ENCODE data around the gene TMEM222.

TMEM222 gene

DNA sequence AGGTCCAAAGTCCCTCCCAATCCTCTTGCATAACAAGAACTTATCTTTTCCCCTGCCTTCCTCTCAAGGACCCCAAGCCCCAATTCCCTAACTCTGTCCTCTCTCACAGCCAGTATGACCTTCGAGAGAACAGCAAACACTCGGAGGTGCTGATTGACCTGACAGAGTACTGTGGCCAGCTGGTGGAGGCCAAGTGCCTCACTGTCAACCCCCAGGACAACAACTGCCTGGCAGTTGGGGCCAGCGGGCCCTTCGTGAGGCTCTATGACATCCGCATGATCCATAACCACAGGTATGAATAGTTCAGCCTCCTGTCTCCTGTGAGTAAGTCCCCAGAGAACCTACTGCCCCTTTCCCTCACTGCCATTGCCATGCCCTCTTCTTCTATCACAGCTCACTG lies 29.9 kb upstream of the TMEM222 start:
- no peaks in the 10 kb centered on the region for H3K27me3 ChIP-seq (ENCODE audit: insufficient read depth, low read length)
- no peak overlapping the region for H2BK120ac ChIP-seq (ENCODE audit: insufficient read depth, low read length, poor library complexity)
- no peaks in the 10 kb centered on the region for H3K79me1 ChIP-seq (ENCODE audit: low read length)
- no peak overlapping the region for H3K4me2 ChIP-seq (ENCODE audit: low read length)
- H4K12ac ChIP-seq (ENCODE audit: low read depth, low read length): no peak overlapping the region
- H3K9me3 ChIP-seq (ENCODE audit: insufficient read depth, low read depth, low read length): no peaks in the 10 kb centered on the region
- H3K4me3 ChIP-seq (ENCODE audit: low read depth, low read length): no peak overlapping the region
- no peak overlapping the region for H3K4ac ChIP-seq (ENCODE audit: low read depth, low read length)
- no peak overlapping the region for H3K23ac ChIP-seq (ENCODE audit: low read length)
- H4K8ac ChIP-seq (ENCODE audit: low read depth, low read length): no peak overlapping the region
- peaks cover 10 to 18% of the 10 kb centered on the region in 2 experiments for H3K36me3 ChIP-seq (ENCODE audit: control insufficient read depth in 1 of 2, insufficient read depth in 2 of 2, low read length in 2 of 2)
- no peak overlapping the region for H3K14ac ChIP-seq (ENCODE audit: low read length)
- H2BK12ac ChIP-seq (ENCODE audit: low read length): no peak overlapping the region
- WGBS (ENCODE audit: extremely low coverage, insufficient coverage, insufficient read length): no CpG with 5 or more reads among the region's 5 CpGs
- no peak overlapping the region for H2BK5ac ChIP-seq (ENCODE audit: low read depth, low read length, poor library complexity)
- H4K91ac ChIP-seq (ENCODE audit: low read depth, low read length): no peak overlapping the region
- H3K9ac ChIP-seq (ENCODE audit: low read length): no peak overlapping the region
- H2AK5ac ChIP-seq (ENCODE audit: low read length): no peak overlapping the region
- H3K4me1 ChIP-seq (ENCODE audit: control insufficient read depth in 1 of 2, insufficient read depth in 2 of 2, low read length in 2 of 2): no peaks in the 10 kb centered on the region
- H3K18ac ChIP-seq (ENCODE audit: low read length): no peak overlapping the region
- no peaks in the 10 kb centered on the region for H3K79me2 ChIP-seq (ENCODE audit: control insufficient read depth, insufficient read depth, low read length, poor library complexity)
- no peak overlapping the region for H2AFZ ChIP-seq (ENCODE audit: insufficient read depth, low read length, poor library complexity)
- H3K27ac ChIP-seq (ENCODE audit: low read depth, low read length): no peak overlapping the region
- no peak for DNase-seq

DNA sequence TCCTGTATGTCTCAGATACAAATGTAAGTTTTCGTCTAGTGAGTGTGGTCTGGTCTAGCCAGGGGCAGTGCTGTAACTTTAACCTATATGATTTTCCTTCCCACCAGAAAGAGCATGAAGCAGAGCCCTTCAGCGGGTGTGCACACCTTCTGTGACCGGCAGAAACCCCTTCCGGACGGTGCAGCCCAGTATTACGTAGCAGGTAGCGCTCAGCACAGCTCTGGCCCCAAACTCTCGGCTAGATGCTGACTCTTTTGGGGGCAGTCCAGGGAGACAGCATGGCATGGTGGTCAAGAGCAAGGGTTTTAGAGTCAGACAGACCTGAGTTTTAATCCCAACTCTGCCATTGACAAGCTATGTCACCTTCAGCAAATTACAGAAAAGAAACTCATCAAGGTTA lies 28.0 kb upstream of the TMEM222 start:
- H2AFZ ChIP-seq (ENCODE audit: insufficient read depth, low read length, poor library complexity): no peak overlapping the region
- H4K8ac ChIP-seq (ENCODE audit: low read depth, low read length): no peak overlapping the region
- no peaks in the 10 kb centered on the region for H3K79me2 ChIP-seq (ENCODE audit: control insufficient read depth, insufficient read depth, low read length, poor library complexity)
- H4K12ac ChIP-seq (ENCODE audit: low read depth, low read length): no peak overlapping the region
- no peak overlapping the region for H3K9ac ChIP-seq (ENCODE audit: low read length)
- H3K27me3 ChIP-seq (ENCODE audit: insufficient read depth, low read length): no peaks in the 10 kb centered on the region
- no peak overlapping the region for H3K23ac ChIP-seq (ENCODE audit: low read length)
- no peak overlapping the region for H3K18ac ChIP-seq (ENCODE audit: low read length)
- WGBS (ENCODE audit: extremely low coverage, insufficient coverage, insufficient read length): no CpG with 5 or more reads among the region's 8 CpGs
- no peak overlapping the region for H2BK120ac ChIP-seq (ENCODE audit: insufficient read depth, low read length, poor library complexity)
- H3K9me3 ChIP-seq (ENCODE audit: insufficient read depth, low read depth, low read length): no peaks in the 10 kb centered on the region
- no peak overlapping the region for H2BK12ac ChIP-seq (ENCODE audit: low read length)
- no peak overlapping the region for H4K91ac ChIP-seq (ENCODE audit: low read depth, low read length)
- H3K27ac ChIP-seq (ENCODE audit: low read depth, low read length): no peak overlapping the region
- DNase-seq: no peak
- peaks cover 4 to 5% of the 10 kb centered on the region in 2 experiments for H3K4me1 ChIP-seq (ENCODE audit: control insufficient read depth in 1 of 2, insufficient read depth in 2 of 2, low read length in 2 of 2)
- peaks cover 10 to 20% of the 10 kb centered on the region in 2 experiments for H3K36me3 ChIP-seq (ENCODE audit: control insufficient read depth in 1 of 2, insufficient read depth in 2 of 2, low read length in 2 of 2)
- H2AK5ac ChIP-seq (ENCODE audit: low read length): no peak overlapping the region
- H3K14ac ChIP-seq (ENCODE audit: low read length): no peak overlapping the region
- H3K4me3 ChIP-seq (ENCODE audit: low read depth, low read length): no peak overlapping the region
- no peak overlapping the region for H3K4ac ChIP-seq (ENCODE audit: low read depth, low read length)
- H3K79me1 ChIP-seq (ENCODE audit: low read length): peaks cover 4% of the 10 kb centered on the region
- H2BK5ac ChIP-seq (ENCODE audit: low read depth, low read length, poor library complexity): no peak overlapping the region
- H3K4me2 ChIP-seq (ENCODE audit: low read length): no peak overlapping the region

DNA sequence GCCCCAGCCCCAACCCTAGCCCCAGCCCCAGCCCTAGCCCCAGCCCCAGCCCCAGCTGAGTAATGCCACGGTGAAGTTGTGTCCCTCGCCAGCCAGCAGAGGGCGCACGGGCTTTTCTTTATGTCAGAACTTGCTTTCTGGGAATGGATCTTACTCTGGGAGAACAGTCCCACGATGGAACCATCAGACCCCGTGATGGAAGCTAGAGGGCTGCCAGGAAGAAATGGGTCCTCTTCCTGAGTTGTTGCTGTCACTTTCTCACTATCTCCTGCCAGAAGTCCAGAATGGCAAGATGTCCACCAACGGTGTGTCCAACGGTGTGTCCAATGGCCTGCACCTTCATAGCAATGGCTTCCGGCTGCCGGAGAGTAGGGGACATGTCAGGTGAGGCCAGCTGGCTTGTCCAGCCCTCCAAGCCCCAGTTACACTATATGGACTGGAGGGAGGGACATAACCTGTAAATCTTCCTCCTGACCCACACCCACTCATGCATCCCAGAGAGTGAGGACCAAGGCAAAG lies 25.1 kb upstream of the TMEM222 start:
- Histone ChIP-seq H3K18ac (ENCODE audit: low read length) (no peak overlapping the region), H2BK12ac (ENCODE audit: low read length) (no peak overlapping the region), H3K36me3 (ENCODE audit: control insufficient read depth in 1 of 2, insufficient read depth in 2 of 2, low read length in 2 of 2) (peaks cover 10 to 20% of the 10 kb centered on the region in 2 experiments), H4K91ac (ENCODE audit: low read depth, low read length) (no peak overlapping the region), H3K14ac (ENCODE audit: low read length) (no peak overlapping the region), H2AK5ac (ENCODE audit: low read length) (no peak overlapping the region), H4K12ac (ENCODE audit: low read depth, low read length) (no peak overlapping the region), H3K23ac (ENCODE audit: low read length) (no peak overlapping the region), H3K27ac (ENCODE audit: low read depth, low read length) (no peak overlapping the region), H3K27me3 (ENCODE audit: insufficient read depth, low read length) (no peaks in the 10 kb centered on the region), H3K79me2 (ENCODE audit: control insufficient read depth, insufficient read depth, low read length, poor library complexity) (no peaks in the 10 kb centered on the region), H2BK120ac (ENCODE audit: insufficient read depth, low read length, poor library complexity) (no peak overlapping the region), H2BK5ac (ENCODE audit: low read depth, low read length, poor library complexity) (no peak overlapping the region), H3K4me2 (ENCODE audit: low read length) (no peak overlapping the region), H3K4me3 (ENCODE audit: low read depth, low read length) (no peak overlapping the region), H3K79me1 (ENCODE audit: low read length) (peaks cover 12% of the 10 kb centered on the region), H3K9ac (ENCODE audit: low read length) (no peak overlapping the region), H4K8ac (ENCODE audit: low read depth, low read length) (no peak overlapping the region), H3K9me3 (ENCODE audit: insufficient read depth, low read depth, low read length) (no peaks in the 10 kb centered on the region), H3K4me1 (ENCODE audit: control insufficient read depth in 1 of 2, insufficient read depth in 2 of 2, low read length in 2 of 2) (peaks cover 19 to 24% of the 10 kb centered on the region in 2 experiments), H2AFZ (ENCODE audit: insufficient read depth, low read length, poor library complexity) (no peak overlapping the region), H3K4ac (ENCODE audit: low read depth, low read length) (no peak overlapping the region)
- WGBS (ENCODE audit: extremely low coverage, insufficient coverage, insufficient read length): no CpG with 5 or more reads among the region's 10 CpGs
- peak; percentile 43 to 85 for DNase-seq

DNA sequence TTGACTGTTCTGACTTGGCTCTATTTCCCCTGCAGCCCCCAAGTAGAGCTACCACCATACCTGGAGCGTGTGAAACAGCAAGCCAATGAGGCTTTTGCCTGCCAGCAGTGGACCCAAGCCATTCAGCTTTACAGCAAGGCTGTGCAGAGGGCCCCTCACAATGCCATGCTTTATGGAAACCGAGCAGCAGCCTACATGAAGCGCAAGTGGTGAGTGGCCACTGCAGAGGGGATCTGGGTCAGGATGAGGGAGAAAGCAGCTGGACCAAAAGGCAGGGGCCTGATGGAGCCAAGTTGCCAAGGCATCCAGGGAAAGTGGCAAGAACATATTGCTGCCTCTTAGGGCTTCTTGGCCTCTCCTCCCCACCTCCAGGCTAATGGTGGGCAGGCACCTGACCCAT lies 24.1 kb upstream of the TMEM222 start:
- Histone ChIP-seq H2AFZ (ENCODE audit: insufficient read depth, low read length, poor library complexity) (no peak overlapping the region), H4K12ac (ENCODE audit: low read depth, low read length) (no peak overlapping the region), H2AK5ac (ENCODE audit: low read length) (peak overlapping the region; percentile 18), H4K91ac (ENCODE audit: low read depth, low read length) (no peak overlapping the region), H3K9ac (ENCODE audit: low read length) (no peak overlapping the region), H2BK12ac (ENCODE audit: low read length) (no peak overlapping the region), H3K14ac (ENCODE audit: low read length) (no peak overlapping the region), H3K4me3 (ENCODE audit: low read depth, low read length) (no peak overlapping the region), H3K4ac (ENCODE audit: low read depth, low read length) (no peak overlapping the region), H3K4me2 (ENCODE audit: low read length) (no peak overlapping the region), H3K4me1 (ENCODE audit: control insufficient read depth in 1 of 2, insufficient read depth in 2 of 2, low read length in 2 of 2) (peaks cover 19 to 24% of the 10 kb centered on the region in 2 experiments), H3K27ac (ENCODE audit: low read depth, low read length) (no peak overlapping the region), H2BK120ac (ENCODE audit: insufficient read depth, low read length, poor library complexity) (no peak overlapping the region), H3K79me1 (ENCODE audit: low read length) (peaks cover 12% of the 10 kb centered on the region), H3K79me2 (ENCODE audit: control insufficient read depth, insufficient read depth, low read length, poor library complexity) (no peaks in the 10 kb centered on the region), H3K18ac (ENCODE audit: low read length) (no peak overlapping the region), H4K8ac (ENCODE audit: low read depth, low read length) (no peak overlapping the region), H2BK5ac (ENCODE audit: low read depth, low read length, poor library complexity) (no peak overlapping the region), H3K36me3 (ENCODE audit: control insufficient read depth in 1 of 2, insufficient read depth in 2 of 2, low read length in 2 of 2) (peaks cover 10 to 16% of the 10 kb centered on the region in 2 experiments), H3K27me3 (ENCODE audit: insufficient read depth, low read length) (no peaks in the 10 kb centered on the region), H3K9me3 (ENCODE audit: insufficient read depth, low read depth, low read length) (no peaks in the 10 kb centered on the region), H3K23ac (ENCODE audit: low read length) (no peak overlapping the region)
- DNase-seq: no peak
- no CpG with 5 or more reads among the region's 3 CpGs for WGBS (ENCODE audit: extremely low coverage, insufficient coverage, insufficient read length)

All from trophoblast cell (in vitro differentiated cells and primary cell).